Esophagus muscularis mucosa (tissue), 3 donors: ENCODE results near the gene ANKRD28.

Experiments
- CTCF ChIP-seq, 3 experiments: fragments of 200-600 bp in 2 of 3; fragments of 450-650 bp in 1 of 3; sonication (generic) in 2 of 3; IDR thresholded peaks; one replicate each; pipeline ENCODE4 v1.5.1; 2017 to 2019; ENCODE audit warnings: antibody characterized with exemption in 3 of 3, mild to moderate bottlenecking in 2 of 3, moderate library complexity in 1 of 3
- POLR2A ChIP-seq: fragments of 450-650 bp; IDR thresholded peaks from one replicate; pipeline ENCODE4 v1.6.1; 2017; ENCODE audit warnings: antibody characterized with exemption, moderate library complexity, mild to moderate bottlenecking, low read depth

GRCh38 chr3:15845475-15845874, 47.7 kb upstream of the ANKRD28 start:
- TF ChIP-seq CTCF (IDR thresholded peaks at IDR 0.05): no peak
- TF ChIP-seq POLR2A: no peak
